Large intestine (tissue), 3 donors: ENCODE data around the gene TNIP1. TPM values are rescaled to one million over a fixed set of nuclear protein-coding genes. Genes with fewer than 3 reads are reported as not detected.

Source experiments
- DNase-seq, 2 donors: peaks; one replicate each; pipeline versions ENCODE4 v3.0.0 to v3.0.0-alpha.2; 2013
- H3K27ac ChIP-seq: one replicate; pipeline ENCODE4 v1.5.1; 2013; ENCODE audit warnings: low read length
- H3K27me3 ChIP-seq: 2 replicates; pipeline ENCODE4 v1.6.1; 2013; ENCODE audit warnings: low read length; ENCODE audit not compliant: control insufficient read depth, insufficient read depth
- H3K36me3 ChIP-seq: 2 replicates; pipeline ENCODE4 v1.6.1; 2013; ENCODE audit warnings: low read length; ENCODE audit not compliant: control insufficient read depth, insufficient read depth
- H3K4me1 ChIP-seq: one replicate; pipeline ENCODE4 v1.6.1; 2013; ENCODE audit warnings: low read length; ENCODE audit not compliant: control insufficient read depth, insufficient read depth
- H3K4me3 ChIP-seq: one replicate; pipeline ENCODE4 v1.5.1; 2013; ENCODE audit warnings: low read length
- H3K9me3 ChIP-seq: one replicate; pipeline ENCODE4 v1.6.1; 2013; ENCODE audit warnings: mild to moderate bottlenecking, low read depth, low read length, moderate library complexity; ENCODE audit not compliant: control insufficient read depth
- WGBS: methylation state at CpG from one replicate; pipeline ENCODE4 v1.1.5; 2013; ENCODE audit warnings: low lambda C conversion rate; ENCODE audit not compliant: insufficient coverage; 5-methylcytosine and 5-hydroxymethylcytosine counted together
- polyA plus RNA-seq: library from polyadenylated mRNA; unstranded; fragments of 120-200 nt; gene quantifications from one replicate; pipeline ENCODE4 v1.2.1, GENCODE V29; 2013

TNIP1 gene
- polyA plus RNA-seq, 1 donor = 69.0 TPM

- WGBS = 100% methylated on average over 1 of the region's 14 CpGs
- no peaks in the 10 kb centered on the region for H3K27me3 ChIP-seq
- H3K36me3 ChIP-seq = peaks cover 94% of the 10 kb centered on the region
- no peak overlapping the region for H3K27ac ChIP-seq
- no peak overlapping the region for H3K4me3 ChIP-seq
- DNase-seq = no peak
- H3K4me1 ChIP-seq = peaks cover 6% of the 10 kb centered on the region
- H3K9me3 ChIP-seq = no peaks in the 10 kb centered on the region
Measured at GRCh38 chr5:151033217-151033934, 47.5 kb downstream of the TNIP1 start.

DNA sequence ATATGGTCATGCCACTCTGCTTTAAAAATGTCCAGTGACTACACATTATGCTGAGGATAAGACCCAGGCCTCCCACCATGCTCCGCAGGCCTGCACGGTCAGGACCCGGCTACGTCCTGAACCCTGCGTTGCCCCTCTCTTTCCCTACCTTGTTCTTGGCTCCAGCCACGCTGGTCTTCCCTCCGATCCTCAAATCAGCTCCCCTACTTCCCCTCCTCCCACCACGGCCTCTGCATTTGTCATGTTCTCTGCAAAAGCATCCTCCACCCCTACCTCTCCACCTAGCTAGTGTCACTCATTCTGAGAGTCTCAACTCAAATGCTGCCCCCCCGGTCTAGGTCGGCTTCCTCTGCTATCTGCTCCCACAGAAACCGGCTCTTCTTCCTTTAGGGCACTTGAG, 49.3 kb downstream of the TNIP1 start:
- no peaks in the 10 kb centered on the region for H3K9me3 ChIP-seq
- no peak overlapping the region for H3K27ac ChIP-seq
- H3K4me1 ChIP-seq = no peaks in the 10 kb centered on the region
- peaks cover 95% of the 10 kb centered on the region for H3K36me3 ChIP-seq
- H3K27me3 ChIP-seq = no peaks in the 10 kb centered on the region
- no peak for DNase-seq
- no peak overlapping the region for H3K4me3 ChIP-seq
- 89% methylated on average over 9 of the region's 11 CpGs for WGBS

- no peak overlapping the region for H3K4me3 ChIP-seq
- H3K9me3 ChIP-seq = no peaks in the 10 kb centered on the region
- no peak overlapping the region for H3K27ac ChIP-seq
- peak in 1 of 2 donors; percentile 20 for DNase-seq
- H3K36me3 ChIP-seq = peaks cover 89% of the 10 kb centered on the region
- WGBS = no CpG with 5 or more reads among the region's 4 CpGs
- H3K4me1 ChIP-seq = no peaks in the 10 kb centered on the region
- H3K27me3 ChIP-seq = no peaks in the 10 kb centered on the region
Measured at GRCh38 chr5:151030379-151030778, 50.5 kb downstream of the TNIP1 start.

- H3K27ac ChIP-seq = no peak overlapping the region
- no CpG with 5 or more reads among the region's 5 CpGs for WGBS
Measured at GRCh38 chr5:151030056-151030336, 50.8 kb downstream of the TNIP1 start.

GRCh38 chr5:151029179-151030055, 51.4 kb downstream of the TNIP1 start:
- no peak for DNase-seq
- Histone ChIP-seq H3K36me3 (peaks cover 82% of the 10 kb centered on the region), H3K9me3 (no peaks in the 10 kb centered on the region), H3K4me1 (no peaks in the 10 kb centered on the region), H3K27me3 (no peaks in the 10 kb centered on the region), H3K4me3 (no peak overlapping the region), H3K27ac (no peak overlapping the region)
- no CpG with 5 or more reads among the region's 9 CpGs for WGBS

More at GRCh38 chr5:151030056-151030336, 50.8 kb downstream of the TNIP1 start:
- no peak for DNase-seq
- H3K27me3 ChIP-seq = no peaks in the 10 kb centered on the region
- no peak overlapping the region for H3K4me3 ChIP-seq
- H3K9me3 ChIP-seq = no peaks in the 10 kb centered on the region
- H3K36me3 ChIP-seq = peaks cover 88% of the 10 kb centered on the region
- H3K4me1 ChIP-seq = no peaks in the 10 kb centered on the region

- peaks cover 75% of the 10 kb centered on the region for H3K36me3 ChIP-seq
Measured at GRCh38 chr5:151028717-151029116, 52.1 kb downstream of the TNIP1 start.

DNA sequence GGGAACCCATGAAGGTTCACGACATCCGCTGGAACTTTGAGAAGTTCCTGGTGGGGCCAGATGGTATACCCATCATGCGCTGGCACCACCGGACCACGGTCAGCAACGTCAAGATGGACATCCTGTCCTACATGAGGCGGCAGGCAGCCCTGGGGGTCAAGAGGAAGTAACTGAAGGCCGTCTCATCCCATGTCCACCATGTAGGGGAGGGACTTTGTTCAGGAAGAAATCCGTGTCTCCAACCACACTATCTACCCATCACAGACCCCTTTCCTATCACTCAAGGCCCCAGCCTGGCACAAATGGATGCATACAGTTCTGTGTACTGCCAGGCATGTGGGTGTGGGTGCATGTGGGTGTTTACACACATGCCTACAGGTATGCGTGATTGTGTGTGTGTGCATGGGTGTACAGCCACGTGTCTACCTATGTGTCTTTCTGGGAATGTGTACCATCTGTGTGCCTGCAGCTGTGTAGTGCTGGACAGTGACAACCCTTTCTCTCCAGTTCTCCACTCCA, 52.8 kb downstream of the TNIP1 start:
- Histone ChIP-seq H3K4me3 (no peak overlapping the region), H3K36me3 (peaks cover 68% of the 10 kb centered on the region), H3K27ac (no peak overlapping the region), H3K27me3 (no peaks in the 10 kb centered on the region), H3K4me1 (no peaks in the 10 kb centered on the region), H3K9me3 (no peaks in the 10 kb centered on the region)
- WGBS = no CpG with 5 or more reads among the region's 11 CpGs
- DNase-seq = no peak

More at GRCh38 chr5:151028717-151029116, 52.1 kb downstream of the TNIP1 start:
- Histone ChIP-seq H3K4me1 (no peaks in the 10 kb centered on the region), H3K27me3 (no peaks in the 10 kb centered on the region), H3K9me3 (no peaks in the 10 kb centered on the region), H3K27ac (no peak overlapping the region), H3K4me3 (no peak overlapping the region)
- DNase-seq = no peak
- 100% methylated on average over 1 of the region's 8 CpGs for WGBS

DNA sequence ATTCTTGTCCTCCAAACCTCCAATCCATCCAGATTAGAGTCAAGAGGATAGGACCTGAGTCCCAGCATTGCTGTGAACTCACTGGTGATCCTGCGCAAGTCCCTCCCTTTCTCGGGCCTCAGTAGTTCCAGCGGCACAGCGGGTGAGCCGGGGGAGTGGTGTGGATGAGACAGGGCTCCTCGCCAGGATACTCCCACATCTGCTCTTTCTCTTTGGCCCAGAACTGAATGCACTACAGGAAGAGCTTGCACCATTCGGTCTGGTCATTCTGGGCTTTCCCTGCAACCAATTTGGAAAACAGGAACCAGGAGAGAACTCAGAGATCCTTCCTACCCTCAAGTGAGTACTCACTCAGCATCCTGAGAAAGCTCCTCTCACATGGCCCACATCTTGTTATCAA, 54.2 kb downstream of the TNIP1 start:
- H3K4me1 ChIP-seq = no peaks in the 10 kb centered on the region
- H3K9me3 ChIP-seq = no peaks in the 10 kb centered on the region
- no CpG with 5 or more reads among the region's 7 CpGs for WGBS
- no peaks in the 10 kb centered on the region for H3K27me3 ChIP-seq
- no peak overlapping the region for H3K27ac ChIP-seq
- H3K36me3 ChIP-seq = peaks cover 59% of the 10 kb centered on the region
- DNase-seq = no peak
- H3K4me3 ChIP-seq = no peak overlapping the region

GRCh38 chr5:151026088-151026487, 54.7 kb downstream of the TNIP1 start:
- H3K36me3 ChIP-seq = peaks cover 53% of the 10 kb centered on the region
- no peak overlapping the region for H3K4me3 ChIP-seq
- WGBS = no CpG with 5 or more reads among the region's 9 CpGs
- no peak for DNase-seq
- H3K27me3 ChIP-seq = no peaks in the 10 kb centered on the region
- H3K27ac ChIP-seq = no peak overlapping the region
- no peaks in the 10 kb centered on the region for H3K4me1 ChIP-seq
- no peaks in the 10 kb centered on the region for H3K9me3 ChIP-seq

DNA sequence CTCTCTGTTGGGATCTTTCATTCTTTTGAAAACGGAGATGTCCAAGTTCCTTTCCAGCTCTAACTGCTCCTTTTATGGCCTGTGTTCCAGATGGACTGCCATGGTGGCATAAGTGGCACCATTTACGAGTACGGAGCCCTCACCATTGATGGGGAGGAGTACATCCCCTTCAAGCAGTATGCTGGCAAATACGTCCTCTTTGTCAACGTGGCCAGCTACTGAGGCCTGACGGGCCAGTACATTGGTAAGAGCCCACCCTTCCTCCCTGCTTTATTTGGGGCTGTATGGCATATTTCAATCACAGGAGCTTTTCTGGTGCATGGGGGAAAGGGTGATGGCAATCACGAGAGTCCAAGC, 55.6 kb downstream of the TNIP1 start:
- Histone ChIP-seq H3K9me3 (no peaks in the 10 kb centered on the region), H3K27me3 (no peaks in the 10 kb centered on the region), H3K27ac (no peak overlapping the region), H3K36me3 (peaks cover 45% of the 10 kb centered on the region), H3K4me3 (no peak overlapping the region), H3K4me1 (no peaks in the 10 kb centered on the region)
- no peak for DNase-seq
- no CpG with 5 or more reads among the region's 7 CpGs for WGBS
